ENCODE results near the gene PIGZ. TPM values are rescaled to one million over a fixed set of nuclear protein-coding genes. Genes with fewer than 3 reads are reported as not detected.

Gene PIGZ
- total and polyA plus RNA-seq, 9 of the 15 experiments (the other 6 are each of a cell fraction or from before 2014, with no cell fraction given), result 0.15 to 1.8 (median 0.76) TPM

GRCh38 chr3:196969660-196970546 is 1.3 kb upstream of the PIGZ start (continued):
- TF ChIP-seq ATF6 (CRISPR knock-in tag; IDR thresholded peaks at IDR 0.05) (no peak), NCOA4 (IDR thresholded peaks at IDR 0.05; ENCODE audit: partially characterized antibody) (no peak), TSHZ1 (CRISPR knock-in tag; IDR thresholded peaks at IDR 0.05) (no peak), CREB3 (tag; conservative IDR thresholded peaks at IDR 0.05; ENCODE audit: low read depth) (no peak), CUX1 (CRISPR knock-in tag; IDR thresholded peaks at IDR 0.05) (no peak), USF2 (CRISPR knock-in tag; IDR thresholded peaks at IDR 0.05) (no peak), CREB3L1 (IDR thresholded peaks at IDR 0.05; ENCODE audit: borderline replicate concordance, low read depth) (peak; percentile 83; the same call in 1 of the 2 replicates), SOX6 (IDR thresholded peaks at IDR 0.05) (peak; percentile 27; the same call in 1 of the 2 replicates), NFIX (CRISPR knock-in tag; IDR thresholded peaks at IDR 0.05; ENCODE audit: low read depth) (no peak), XRCC3 (IDR thresholded peaks at IDR 0.05) (no peak), ELF2 (CRISPR knock-in tag; IDR thresholded peaks at IDR 0.05) (no peak)
